K562 (cell line): ENCODE measurements around the gene IQCK. TPM values are rescaled to one million over a fixed set of nuclear protein-coding genes. Genes with fewer than 3 reads are reported as not detected.

Experiments used
- ARID2 ChIP-seq: fragments of 450-650 bp; IDR thresholded peaks from 2 replicates; pipeline ENCODE4 v1.6.1; 2017; ENCODE audit warnings: antibody characterized with exemption, mild to moderate bottlenecking
- ATF1 ChIP-seq, 2 experiments: fragments of 450-650 bp in 1 of 2; IDR thresholded peaks; 2 replicates each; pipeline ENCODE4 v1.6.1; 2016; ENCODE audit warnings: missing compliant biosample characterization in 1 of 2, missing genetic modification characterization in 1 of 2
- CREM ChIP-seq: IDR thresholded peaks from 2 replicates; pipeline ENCODE4 v1.6.1; 2014; ENCODE audit warnings: antibody characterized with exemption, low read depth
- EP300 ChIP-seq: IDR thresholded peaks from 2 replicates; pipeline ENCODE4 v1.6.1; 2012; ENCODE audit warnings: low read length, improper control_type of control experiment
- KDM1A ChIP-seq, 2 experiments: fragments of 450-650 bp; IDR thresholded peaks; 2 replicates each; pipeline ENCODE4 v1.6.1; 2016; ENCODE audit warnings: mild to moderate bottlenecking in 2 of 2
- MYC ChIP-seq, 2 experiments: fragments of 250-450 bp in 1 of 2; sonication (Bioruptor Pico) in 1 of 2; IDR thresholded peaks; 2 replicates each; pipeline versions ENCODE4 v1.5.1 to v1.6.1; 2012 to 2021; ENCODE audit warnings: low read depth in 2 of 2, borderline replicate concordance in 1 of 2, improper control_type of control experiment in 1 of 2, low read length in 1 of 2, mild to moderate bottlenecking in 1 of 2, moderate library complexity in 1 of 2
- NCOA2 ChIP-seq, 2 experiments: fragments of 450-650 bp; IDR thresholded peaks; 2 replicates each; pipeline ENCODE4 v1.6.1; 2018; ENCODE audit warnings: mild to moderate bottlenecking in 2 of 2, moderate library complexity in 1 of 2; ENCODE audit not compliant: partially characterized antibody in 2 of 2
- RB1 ChIP-seq: fragments of 450-650 bp; IDR thresholded peaks from 2 replicates; pipeline ENCODE4 v1.6.1; 2017; ENCODE audit warnings: low read depth, mild to moderate bottlenecking
- RCOR1 ChIP-seq, 2 experiments: IDR thresholded peaks; 2 replicates each; pipeline ENCODE4 v1.6.1; 2012; ENCODE audit warnings: low read depth in 2 of 2, low read length in 2 of 2, borderline replicate concordance in 1 of 2, improper control_type of control experiment in 1 of 2
- SMAD3 ChIP-seq: fragments of 450-650 bp; formaldehyde crosslinking; conservative IDR thresholded peaks from 2 replicates; pipeline ENCODE4 v1.4.0; 2020; ENCODE audit warnings: mild to moderate bottlenecking
- SMC3 ChIP-seq: conservative IDR thresholded peaks from 2 replicates; pipeline ENCODE4 v1.6.1; 2011; ENCODE audit warnings: low read depth, low read length, improper control_type of control experiment; ENCODE audit not compliant: insufficient read depth
- ZFP36 ChIP-seq: fragments of 150-350 bp; IDR thresholded peaks from 2 replicates; pipeline ENCODE4 v1.6.1; 2018; ENCODE audit warnings: low read length, low read depth; ENCODE audit not compliant: partially characterized antibody
- ZNF75A ChIP-seq: fragments of 450-650 bp; formaldehyde crosslinking; IDR thresholded peaks from 2 replicates; pipeline ENCODE4 v1.4.0; 2020; ENCODE audit warnings: mild to moderate bottlenecking
- polyA plus RNA-seq, 8 experiments: library from polyadenylated mRNA; depleted of rRNA in 4 of 8; stranded (reverse) in 5 of 8; unstranded in 3 of 8; fragments of >200 nt; fragmentation: Nextera tagmentation in 2 of 8; fragmentation: Illumina TruSeq in 1 of 8; extraction: Ambion mirVana in 2 of 8; extraction: Trizol in 1 of 8; gene quantifications; 2 replicates each; pipeline versions ENCODE4 v1.2.1 to v1.2.3, GENCODE V29; 2011 to 2014; ENCODE audit warnings: inconsistent platforms in 1 of 8, missing spikeins in 1 of 8
- small RNA-seq: library from RNA; depleted of rRNA; stranded (forward); fragments of <200 nt; gene quantifications from one replicate; pipeline ENCODE3, GENCODE V24; 2014
- total RNA-seq, 7 experiments: library from RNA; depleted of rRNA in 6 of 7; stranded (reverse); fragments of >200 nt in 6 of 7; fragmentation: Illumina TruSeq in 2 of 7; extraction: Trizol in 2 of 7; gene quantifications; 2 replicates each; pipeline versions ENCODE4 v1.2.1 to v1.2.3, GENCODE V29; 2011 to 2021; ENCODE audit warnings: low replicate concordance in 1 of 7
- TF ChIP-seq, protein P1 (sequence below), 3 experiments: IDR thresholded peaks in 2 of 3; conservative IDR thresholded peaks in 1 of 3; 2 replicates each; pipeline ENCODE4 v1.5.1; 2011 to 2012; ENCODE audit warnings: low read length in 3 of 3, mild to moderate bottlenecking in 3 of 3, control low read depth in 2 of 3, improper control_type of control experiment in 1 of 3, inconsistent platforms in 1 of 3, low read depth in 1 of 3, mixed read lengths in 1 of 3, moderate library complexity in 1 of 3; ENCODE audit not compliant: insufficient read depth in 2 of 3

Gene IQCK
- total and polyA plus RNA-seq, 9 of the 15 experiments (the other 6 are each of a cell fraction or from before 2014, with no cell fraction given): 5.2 to 12.2 (median 7.3) TPM

GRCh38 chr16:19907161-19907992, 189.3 kb downstream of the IQCK start (continued):
- TF ChIP-seq, protein P1, sequence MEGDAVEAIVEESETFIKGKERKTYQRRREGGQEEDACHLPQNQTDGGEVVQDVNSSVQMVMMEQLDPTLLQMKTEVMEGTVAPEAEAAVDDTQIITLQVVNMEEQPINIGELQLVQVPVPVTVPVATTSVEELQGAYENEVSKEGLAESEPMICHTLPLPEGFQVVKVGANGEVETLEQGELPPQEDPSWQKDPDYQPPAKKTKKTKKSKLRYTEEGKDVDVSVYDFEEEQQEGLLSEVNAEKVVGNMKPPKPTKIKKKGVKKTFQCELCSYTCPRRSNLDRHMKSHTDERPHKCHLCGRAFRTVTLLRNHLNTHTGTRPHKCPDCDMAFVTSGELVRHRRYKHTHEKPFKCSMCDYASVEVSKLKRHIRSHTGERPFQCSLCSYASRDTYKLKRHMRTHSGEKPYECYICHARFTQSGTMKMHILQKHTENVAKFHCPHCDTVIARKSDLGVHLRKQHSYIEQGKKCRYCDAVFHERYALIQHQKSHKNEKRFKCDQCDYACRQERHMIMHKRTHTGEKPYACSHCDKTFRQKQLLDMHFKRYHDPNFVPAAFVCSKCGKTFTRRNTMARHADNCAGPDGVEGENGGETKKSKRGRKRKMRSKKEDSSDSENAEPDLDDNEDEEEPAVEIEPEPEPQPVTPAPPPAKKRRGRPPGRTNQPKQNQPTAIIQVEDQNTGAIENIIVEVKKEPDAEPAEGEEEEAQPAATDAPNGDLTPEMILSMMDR (IDR thresholded peaks at IDR 0.05 in 2 of 3, conservative IDR thresholded peaks at IDR 0.05 in 1 of 3; ENCODE audit: insufficient read depth in 2 of 3, low read depth in 1 of 3, low read length in 3 of 3): peak; percentile 97 to 99 (median 98)
- TF ChIP-seq MYC (IDR thresholded peaks at IDR 0.05; ENCODE audit: low read depth, low read length) (peak; percentile 34; the same call in 1 of the 2 replicates), MYC (CRISPR knock-in tag; IDR thresholded peaks at IDR 0.05; ENCODE audit: borderline replicate concordance, low read depth) (no peak), RB1 (peak; percentile 63; the same call in 1 of the 2 replicates), KDM1A (IDR thresholded peaks at IDR 0.05) (peak in 1 of 2 experiments; percentile 25; a peak in 1 of 4 replicates), CREM (0 out of 2 replicates have a peak, but pooled peaks have one; percentile 17), EP300 (0 out of 2 replicates have a peak, but pooled peaks have one; percentile 7), SMAD3 (CRISPR knock-in tag) (no peak), ZNF75A (CRISPR knock-in tag) (no peak), ATF1 (CRISPR knock-in tag; IDR thresholded peaks at IDR 0.05) (no peak), ATF1 (tag; IDR thresholded peaks at IDR 0.05) (0 out of 2 replicates have a peak, but pooled peaks have one; percentile 17), NCOA2 (IDR thresholded peaks at IDR 0.05; ENCODE audit: partially characterized antibody in 2 of 2) (no peak), SMC3 (peak; percentile 96), ARID2 (0 out of 2 replicates have a peak, but pooled peaks have one; percentile 9), RCOR1 (IDR thresholded peaks at IDR 0.05; ENCODE audit: borderline replicate concordance in 1 of 2, low read depth in 2 of 2, low read length in 2 of 2) (peak in 1 of 2 experiments; percentile 8; a peak in 1 of 4 replicates), ZFP36 (peak; percentile 61)

Small RNA genes lying within 50 kb of the gene (small RNA-seq; reads per million reads assigned to genes)
- gene LARP7P2: not detected

Other genes starting within 250 kb of the IQCK start
- gene GDE1, start 196.2 kb upstream of the IQCK start, total RNA-seq (2014; rRNA removed): 22.3 and 25.5 TPM in 2 replicates
- gene GDE1, start 196.2 kb upstream of the IQCK start, total RNA-seq (2014; rRNA removed; fragmentation: Illumina TruSeq; extraction: Trizol): 36.5 and 40.5 TPM in 2 replicates
- 18.2 and 20.8 TPM in 2 replicates for gene GDE1, start 196.2 kb upstream of the IQCK start, total RNA-seq (2015; rRNA removed; fragmentation: Illumina TruSeq; extraction: Trizol)
- gene GDE1, start 196.2 kb upstream of the IQCK start, total RNA-seq (2021): 34.0 and 36.6 TPM in 2 replicates
- gene GDE1, start 196.2 kb upstream of the IQCK start, polyA plus RNA-seq (2011; rRNA removed): 27.6 and 33.5 TPM in 2 replicates
- 32.5 and 35.5 TPM in 2 replicates for gene GDE1, start 196.2 kb upstream of the IQCK start, polyA plus RNA-seq (2014; fragmentation: Illumina TruSeq; extraction: Trizol)
- gene GDE1, start 196.2 kb upstream of the IQCK start, polyA plus RNA-seq (2014; fragmentation: Nextera tagmentation; extraction: Ambion mirVana): 10 to 100 TPM; 18.8 to 21.7 TPM
- 21.7 and 26.4 TPM in 2 replicates for gene GDE1, start 196.2 kb upstream of the IQCK start, polyA plus RNA-seq (2014; rRNA removed)
- gene CCP110, start 194.3 kb upstream of the IQCK start, total RNA-seq (2014; rRNA removed): 10.1 and 10.3 TPM in 2 replicates
- gene CCP110, start 194.3 kb upstream of the IQCK start, total RNA-seq (2014; rRNA removed; fragmentation: Illumina TruSeq; extraction: Trizol): 14.3 and 15.4 TPM in 2 replicates
- gene CCP110, start 194.3 kb upstream of the IQCK start, total RNA-seq (2015; rRNA removed; fragmentation: Illumina TruSeq; extraction: Trizol): 11.9 and 14.1 TPM in 2 replicates
- 12.1 and 12.3 TPM in 2 replicates for gene CCP110, start 194.3 kb upstream of the IQCK start, total RNA-seq (2021)
- gene CCP110, start 194.3 kb upstream of the IQCK start, polyA plus RNA-seq (2011; rRNA removed): 12.1 and 14.8 TPM in 2 replicates
- 12.7 and 16.1 TPM in 2 replicates for gene CCP110, start 194.3 kb upstream of the IQCK start, polyA plus RNA-seq (2014; fragmentation: Illumina TruSeq; extraction: Trizol)
- gene CCP110, start 194.3 kb upstream of the IQCK start, polyA plus RNA-seq (2014; fragmentation: Nextera tagmentation; extraction: Ambion mirVana): 1 to 10 TPM; 3.5 to 4.4 TPM
- gene CCP110, start 194.3 kb upstream of the IQCK start, polyA plus RNA-seq (2014; rRNA removed): 9.3 and 9.5 TPM in 2 replicates
- 9.0 and 10.2 TPM in 2 replicates for gene VPS35L, start 162.6 kb upstream of the IQCK start, total RNA-seq (2014; rRNA removed)
- gene VPS35L, start 162.6 kb upstream of the IQCK start, total RNA-seq (2014; rRNA removed; fragmentation: Illumina TruSeq; extraction: Trizol): 18.2 and 20.1 TPM in 2 replicates
- gene VPS35L, start 162.6 kb upstream of the IQCK start, total RNA-seq (2015; rRNA removed; fragmentation: Illumina TruSeq; extraction: Trizol): 21.3 and 22.6 TPM in 2 replicates
- 25.8 and 28.3 TPM in 2 replicates for gene VPS35L, start 162.6 kb upstream of the IQCK start, total RNA-seq (2021)
- gene VPS35L, start 162.6 kb upstream of the IQCK start, polyA plus RNA-seq (2011; rRNA removed): 15.6 and 16.9 TPM in 2 replicates
- 26.7 and 30.4 TPM in 2 replicates for gene VPS35L, start 162.6 kb upstream of the IQCK start, polyA plus RNA-seq (2014; fragmentation: Illumina TruSeq; extraction: Trizol)
- gene VPS35L, start 162.6 kb upstream of the IQCK start, polyA plus RNA-seq (2014; fragmentation: Nextera tagmentation; extraction: Ambion mirVana): 10 to 100 TPM; 18.3 to 27.1 TPM
- 14.1 and 16.2 TPM in 2 replicates for gene VPS35L, start 162.6 kb upstream of the IQCK start, polyA plus RNA-seq (2014; rRNA removed)
- gene KNOP1, start within 50 bp of the IQCK start, total RNA-seq (2014; rRNA removed): 31.9 and 33.7 TPM in 2 replicates
- 44.8 and 54.8 TPM in 2 replicates for gene KNOP1, start within 50 bp of the IQCK start, total RNA-seq (2014; rRNA removed; fragmentation: Illumina TruSeq; extraction: Trizol)
- gene KNOP1, start within 50 bp of the IQCK start, total RNA-seq (2015; rRNA removed; fragmentation: Illumina TruSeq; extraction: Trizol): 53.1 and 53.4 TPM in 2 replicates
- 35.8 and 38.2 TPM in 2 replicates for gene KNOP1, start within 50 bp of the IQCK start, total RNA-seq (2021)
- gene KNOP1, start within 50 bp of the IQCK start, polyA plus RNA-seq (2011; rRNA removed): 15.4 and 22.4 TPM in 2 replicates
- gene KNOP1, start within 50 bp of the IQCK start, polyA plus RNA-seq (2014; fragmentation: Illumina TruSeq; extraction: Trizol): 43.0 and 57.6 TPM in 2 replicates
- 10 to 100 TPM; 39.3 to 50.9 TPM for gene KNOP1, start within 50 bp of the IQCK start, polyA plus RNA-seq (2014; fragmentation: Nextera tagmentation; extraction: Ambion mirVana)
- gene KNOP1, start within 50 bp of the IQCK start, polyA plus RNA-seq (2014; rRNA removed): 38.6 and 48.6 TPM in 2 replicates
- 0.68 and 0.94 TPM in 2 replicates for gene GPRC5B, start 166.6 kb downstream of the IQCK start, total RNA-seq (2014; rRNA removed)
- 1.1 and 1.2 TPM in 2 replicates for gene GPRC5B, start 166.6 kb downstream of the IQCK start, total RNA-seq (2014; rRNA removed; fragmentation: Illumina TruSeq; extraction: Trizol)
- 0.57 and 0.65 TPM in 2 replicates for gene GPRC5B, start 166.6 kb downstream of the IQCK start, total RNA-seq (2015; rRNA removed; fragmentation: Illumina TruSeq; extraction: Trizol)
- gene GPRC5B, start 166.6 kb downstream of the IQCK start, total RNA-seq (2021): 2.3 and 3.3 TPM in 2 replicates
- 3.9 and 5.5 TPM in 2 replicates for gene GPRC5B, start 166.6 kb downstream of the IQCK start, polyA plus RNA-seq (2011; rRNA removed)
- 2.6 and 3.3 TPM in 2 replicates for gene GPRC5B, start 166.6 kb downstream of the IQCK start, polyA plus RNA-seq (2014; fragmentation: Illumina TruSeq; extraction: Trizol)
- gene GPRC5B, start 166.6 kb downstream of the IQCK start, polyA plus RNA-seq (2014; fragmentation: Nextera tagmentation; extraction: Ambion mirVana): 1 to 10 TPM; 1.1 to 1.3 TPM
- 2.1 and 3.3 TPM in 2 replicates for gene GPRC5B, start 166.6 kb downstream of the IQCK start, polyA plus RNA-seq (2014; rRNA removed)